Esophagus muscularis mucosa (tissue), 3 donors: ENCODE results near the gene YARS1.

Experiments
- CTCF ChIP-seq, 3 experiments: fragments of 200-600 bp in 2 of 3; fragments of 450-650 bp in 1 of 3; sonication (generic) in 2 of 3; IDR thresholded peaks; one replicate each; pipeline ENCODE4 v1.5.1; 2017 to 2019; ENCODE audit warnings: antibody characterized with exemption in 3 of 3, mild to moderate bottlenecking in 2 of 3, moderate library complexity in 1 of 3
- POLR2AphosphoS5 ChIP-seq, 2 donors: sonication (generic); formaldehyde crosslinking; IDR thresholded peaks; one replicate each; pipeline ENCODE4 v1.6.1; 2017; ENCODE audit warnings: antibody characterized with exemption in 2 of 2

GRCh38 chr1:32865639-32866405, 48.7 kb upstream of the YARS1 start:
- no peak for TF ChIP-seq POLR2AphosphoS5 (IDR thresholded peaks at IDR 0.05)
- no peak for TF ChIP-seq CTCF (IDR thresholded peaks at IDR 0.05)
